OCI-LY7 (cell line): ENCODE data around the gene NXPH3. TPM values are rescaled to one million over a fixed set of nuclear protein-coding genes. Genes with fewer than 3 reads are reported as not detected.

Experiments used
- BruUV-seq: library from RNA; stranded (reverse); fragments of 400-500 nt; replicated peaks from 2 replicates; lab custom pipeline; 2021; lab: Mats Ljungman, UMichigan
- CTCF ChIA-PET: fragments of 300-600 bp; sonication (Branson Sonifier 250); formaldehyde crosslinking; loops from one replicate; lab custom pipeline; 2022; ENCODE audit warnings: antibody characterized with exemption; ENCODE audit not compliant: unreplicated experiment; lab: Charles Lee
- POLR2A ChIA-PET: fragments of 300-600 bp; sonication (Branson Sonifier 250); formaldehyde crosslinking; loops from one replicate; lab custom pipeline; 2022; ENCODE audit warnings: antibody characterized with exemption; lab: Charles Lee
- DNase-seq: peaks from one replicate; pipeline ENCODE4 v3.0.0-alpha.2; 2015; ENCODE audit warnings: low spot score
- H2AFZ ChIP-seq: fragments of 200-600 bp; sonication (generic), shearing (Covaris generic); 2 replicates; pipeline ENCODE4 v1.6.1; 2014; ENCODE audit warnings: mild to moderate bottlenecking, antibody characterized with exemption, low read length, moderate library complexity
- H3K27ac ChIP-seq: fragments of 200-600 bp; sonication (generic); 2 replicates; pipeline ENCODE4 v1.5.1; 2014; ENCODE audit warnings: mixed run types, low read depth, mild to moderate bottlenecking, moderate library complexity, low read length, inconsistent platforms; ENCODE audit not compliant: poor library complexity, severe bottlenecking
- H3K36me3 ChIP-seq: fragments of 200-600 bp; sonication (generic); 2 replicates; pipeline ENCODE4 v1.6.1; 2014; ENCODE audit warnings: mild to moderate bottlenecking, antibody characterized with exemption, low read length, moderate library complexity, mixed read lengths; ENCODE audit not compliant: insufficient read depth
- H3K4me1 ChIP-seq: fragments of 200-600 bp; sonication (generic); 2 replicates; pipeline ENCODE4 v1.5.1; 2014; ENCODE audit warnings: mild to moderate bottlenecking, low read length; ENCODE audit not compliant: insufficient read depth, poor library complexity, severe bottlenecking
- H3K4me2 ChIP-seq: fragments of 200-600 bp; sonication (generic); 2 replicates; pipeline ENCODE4 v1.6.1; 2014; ENCODE audit warnings: mild to moderate bottlenecking, low read length
- H3K4me3 ChIP-seq: fragments of 200-600 bp; sonication (generic); 2 replicates; pipeline ENCODE4 v1.5.1; 2014; ENCODE audit warnings: mild to moderate bottlenecking, low read depth, low read length; ENCODE audit not compliant: poor library complexity, severe bottlenecking
- H3K79me2 ChIP-seq: fragments of 200-600 bp; sonication (generic); 2 replicates; pipeline ENCODE4 v1.6.1; 2016; ENCODE audit warnings: low read depth, mild to moderate bottlenecking, low read length, moderate library complexity, mixed read lengths; ENCODE audit not compliant: insufficient read depth
- H3K9me2 ChIP-seq: fragments of 200-600 bp; sonication (generic); 2 replicates; pipeline ENCODE4 v1.6.1; 2016; ENCODE audit warnings: mild to moderate bottlenecking, low read length, mixed read lengths; ENCODE audit not compliant: insufficient read depth
- H3K9me3 ChIP-seq: fragments of 200-600 bp; sonication (generic); 2 replicates; pipeline ENCODE4 v1.6.1; 2014; ENCODE audit warnings: mild to moderate bottlenecking, mixed run types, low read length, mixed read lengths
- H4K20me1 ChIP-seq: fragments of 200-600 bp; sonication (generic); 2 replicates; pipeline ENCODE4 v1.6.1; 2014; ENCODE audit warnings: mild to moderate bottlenecking, antibody characterized with exemption, low read length, moderate library complexity, mixed read lengths; ENCODE audit not compliant: insufficient read depth
- CTCF ChIP-seq: fragments of 200-600 bp; sonication (generic); conservative IDR thresholded peaks from 2 replicates; pipeline ENCODE4 v1.5.1; 2014; ENCODE audit warnings: mild to moderate bottlenecking, antibody characterized with exemption, low read length, moderate library complexity, mixed read lengths
- EZH2phosphoT487 ChIP-seq: fragments of 200-600 bp; sonication (generic); IDR thresholded peaks from 2 replicates; pipeline ENCODE4 v1.6.1; 2018; ENCODE audit warnings: low read depth, borderline replicate concordance, mild to moderate bottlenecking, mixed run types, antibody characterized with exemption, low read length, moderate library complexity, mixed read lengths
- intact Hi-C: fragments of 100-400 bp; cut with micrococcal nuclease; formaldehyde crosslinking; loops from one replicate; pipeline ENCODE4 v1.10.0; 2022; ENCODE audit not compliant: unreplicated experiment
- total RNA-seq, 2 experiments: library from RNA; depleted of rRNA in 1 of 2; stranded (reverse); fragments of >200 nt in 1 of 2; shearing (Covaris generic) in 1 of 2; gene quantifications; 2 replicates each; pipeline ENCODE4 v1.2.3, GENCODE V29; 2014 to 2022

NXPH3 gene
- total RNA-seq, 2 experiments from 2014 or later = not detected

- Histone ChIP-seq H3K79me2 (no peaks in the 10 kb centered on the region), H4K20me1 (no peaks in the 10 kb centered on the region; the same call in 1 of the 2 replicates), H3K4me1 (no peaks in the 10 kb centered on the region), H3K9me3 (no peaks in the 10 kb centered on the region), H3K4me3 (no peak overlapping the region), H3K36me3 (no peaks in the 10 kb centered on the region), H3K27ac (no peak overlapping the region), H3K9me2 (no peaks in the 10 kb centered on the region), H3K4me2 (no peak overlapping the region), H2AFZ (no peak overlapping the region)
- ChIA-PET CTCF (no interaction called here), POLR2A (interaction anchor here (0.6 kb wide), 1 partner anchor 44 kb away, joined by 3 read pairs; no protein-coding TSS in a partner anchor)
- TF ChIP-seq EZH2phosphoT487 (no peak), CTCF (no peak)
- intact Hi-C loops = no loop called here
- BruUV-seq = no TSS peak
- DNase-seq = no peak
Observed at GRCh38 chr17:49528966-49529365, 46.7 kb upstream of the NXPH3 start.

- DNase-seq = no peak
- ChIA-PET POLR2A (interaction anchor here (0.6 kb wide), 1 partner anchor 22 kb away, joined by 3 read pairs; no protein-coding TSS in a partner anchor), CTCF (no interaction called here)
- TF ChIP-seq CTCF = no peak
- intact Hi-C loops = no loop called here
- Histone ChIP-seq H3K27ac (no peak overlapping the region), H3K9me2 (no peaks in the 10 kb centered on the region), H3K36me3 (no peaks in the 10 kb centered on the region), H3K4me3 (no peak overlapping the region), H3K4me1 (no peaks in the 10 kb centered on the region), H4K20me1 (no peaks in the 10 kb centered on the region; the same call in 1 of the 2 replicates), H2AFZ (no peak overlapping the region), H3K4me2 (no peak overlapping the region), H3K9me3 (no peaks in the 10 kb centered on the region), H3K79me2 (no peaks in the 10 kb centered on the region)
- no TSS peak for BruUV-seq
Observed at GRCh38 chr17:49530118-49530517, 45.6 kb upstream of the NXPH3 start.

GRCh38 chr17:49543860-49544259 lies 31.8 kb upstream of the NXPH3 start:
- H3K4me3 ChIP-seq = no peak overlapping the region
- H3K79me2 ChIP-seq = no peaks in the 10 kb centered on the region
- DNase-seq = no peak
- BruUV-seq = no TSS peak
- H3K36me3 ChIP-seq = no peaks in the 10 kb centered on the region
- H3K9me3 ChIP-seq = no peaks in the 10 kb centered on the region
- POLR2A ChIA-PET = no interaction called here
- no peak overlapping the region for H3K4me2 ChIP-seq
- H2AFZ ChIP-seq = no peak overlapping the region
- intact Hi-C loops = no loop called here
- CTCF ChIA-PET = no interaction called here
- TF ChIP-seq EZH2phosphoT487 = no peak
- no peak for TF ChIP-seq CTCF
- H3K9me2 ChIP-seq = no peaks in the 10 kb centered on the region
- H3K4me1 ChIP-seq = no peaks in the 10 kb centered on the region
- H3K27ac ChIP-seq = no peak overlapping the region
- no peaks in the 10 kb centered on the region for H4K20me1 ChIP-seq
